Retinal pigment epithelial cell (primary cell): ENCODE results near the gene QPCTL.

Experiments
- DNase-seq: peaks from one replicate; pipeline ENCODE4 v3.0.0-alpha.2; 2010; ENCODE audit warnings: low read depth
- H3K4me3 ChIP-seq: 2 replicates; pipeline ENCODE4 v1.5.1; 2011; ENCODE audit warnings: mild to moderate bottlenecking, low read length, control low read depth, moderate library complexity
- TF ChIP-seq, protein P1 (sequence below): conservative IDR thresholded peaks from 2 replicates; pipeline ENCODE4 v1.5.1; 2011; ENCODE audit warnings: low read depth, low read length, control low read depth, inconsistent platforms

The QPCTL gene

DNA sequence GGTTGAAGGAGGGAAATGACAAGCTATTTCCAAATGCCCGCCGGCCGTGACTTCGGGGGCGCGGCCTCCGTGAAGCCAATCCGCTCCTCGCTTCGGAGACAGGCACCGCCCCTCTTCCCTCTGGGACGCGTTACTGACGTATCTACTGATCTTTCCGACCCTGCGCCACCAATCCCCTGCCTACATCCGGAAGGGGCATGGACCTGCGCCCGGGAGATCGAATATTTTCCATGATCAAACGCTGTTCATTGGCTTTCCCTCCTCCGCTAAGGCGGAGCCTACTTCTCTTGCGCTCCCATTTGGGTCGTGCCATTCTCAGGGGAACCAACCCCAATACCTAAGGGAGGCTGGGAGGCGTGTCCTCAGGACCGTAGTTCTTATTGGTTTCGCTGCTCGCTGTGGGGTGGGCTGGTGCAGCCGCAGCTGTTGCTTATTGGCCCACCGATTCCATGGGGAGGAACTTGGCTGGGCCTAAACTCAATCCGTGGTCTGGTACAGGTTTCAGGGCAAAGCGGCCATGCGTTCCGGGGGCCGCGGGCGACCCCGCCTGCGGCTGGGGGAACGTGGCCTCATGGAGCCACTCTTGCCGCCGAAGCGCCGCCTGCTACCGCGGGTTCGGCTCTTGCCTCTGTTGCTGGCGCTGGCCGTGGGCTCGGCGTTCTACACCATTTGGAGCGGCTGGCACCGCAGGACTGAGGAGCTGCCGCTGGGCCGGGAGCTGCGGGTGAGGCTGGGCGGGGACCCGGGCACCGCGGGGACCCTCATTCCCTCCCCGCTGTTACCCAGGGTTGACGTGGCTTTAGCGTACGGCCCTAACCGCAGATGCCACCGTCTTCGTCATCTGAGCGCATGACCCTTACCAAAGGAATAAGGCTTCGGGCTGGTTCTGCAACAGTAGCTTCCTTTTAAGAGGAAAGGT, at the start of gene QPCTL:
QPCTL (plus strand) TSS at position 480 of the 919 bp plus-strand sequence; CDS start at position 518, 38 bp downstream.
- TF ChIP-seq, protein P1, sequence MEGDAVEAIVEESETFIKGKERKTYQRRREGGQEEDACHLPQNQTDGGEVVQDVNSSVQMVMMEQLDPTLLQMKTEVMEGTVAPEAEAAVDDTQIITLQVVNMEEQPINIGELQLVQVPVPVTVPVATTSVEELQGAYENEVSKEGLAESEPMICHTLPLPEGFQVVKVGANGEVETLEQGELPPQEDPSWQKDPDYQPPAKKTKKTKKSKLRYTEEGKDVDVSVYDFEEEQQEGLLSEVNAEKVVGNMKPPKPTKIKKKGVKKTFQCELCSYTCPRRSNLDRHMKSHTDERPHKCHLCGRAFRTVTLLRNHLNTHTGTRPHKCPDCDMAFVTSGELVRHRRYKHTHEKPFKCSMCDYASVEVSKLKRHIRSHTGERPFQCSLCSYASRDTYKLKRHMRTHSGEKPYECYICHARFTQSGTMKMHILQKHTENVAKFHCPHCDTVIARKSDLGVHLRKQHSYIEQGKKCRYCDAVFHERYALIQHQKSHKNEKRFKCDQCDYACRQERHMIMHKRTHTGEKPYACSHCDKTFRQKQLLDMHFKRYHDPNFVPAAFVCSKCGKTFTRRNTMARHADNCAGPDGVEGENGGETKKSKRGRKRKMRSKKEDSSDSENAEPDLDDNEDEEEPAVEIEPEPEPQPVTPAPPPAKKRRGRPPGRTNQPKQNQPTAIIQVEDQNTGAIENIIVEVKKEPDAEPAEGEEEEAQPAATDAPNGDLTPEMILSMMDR: no peak
- H3K4me3 ChIP-seq: peak within 1 kb of the TSS; percentile 90

DNA sequence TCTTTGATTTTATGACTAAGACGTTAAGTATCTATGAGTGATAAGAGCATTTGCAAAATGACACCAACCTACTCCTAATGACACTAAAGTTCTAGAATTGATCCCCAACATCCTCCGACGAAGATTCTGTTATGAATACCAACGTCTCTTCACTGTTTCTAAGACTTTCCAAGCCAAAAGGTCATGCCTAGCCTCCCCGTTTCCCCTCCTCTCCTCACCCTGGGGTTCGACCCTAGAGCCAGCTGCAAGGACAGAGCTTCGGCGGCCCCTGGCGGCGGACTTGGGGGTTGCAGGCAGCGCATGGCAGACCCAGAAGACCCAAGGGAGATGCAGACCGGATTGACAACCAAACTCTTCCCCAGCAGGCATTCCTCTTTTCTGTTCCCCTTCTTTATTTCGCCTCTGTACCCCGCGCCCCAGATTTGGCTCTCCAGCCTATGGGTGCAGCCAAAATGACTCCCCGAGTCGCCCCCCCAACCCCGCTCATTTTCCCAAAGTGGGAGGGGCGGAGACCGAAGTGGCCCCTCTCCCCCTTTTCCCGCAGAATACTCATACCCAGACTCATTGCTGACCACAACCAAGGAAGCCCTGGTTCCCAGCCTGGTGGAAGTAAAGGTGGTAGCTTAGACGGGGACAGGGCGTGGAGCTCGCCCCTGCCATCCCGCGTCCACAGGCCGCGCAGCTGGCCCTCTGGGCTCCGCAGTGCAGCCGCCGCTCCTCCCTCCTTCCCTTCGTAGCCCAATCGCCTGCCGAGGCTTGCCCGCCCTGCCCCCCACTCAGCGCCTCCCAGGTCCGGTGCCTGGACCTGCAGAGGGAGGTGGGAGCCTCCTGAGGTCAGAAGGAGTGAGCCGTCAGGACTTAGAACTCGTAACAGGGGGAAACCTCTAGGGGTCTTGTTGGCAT, 49.2 kb upstream of the QPCTL start:
- no peak for DNase-seq
- peak overlapping the region; percentile 37 for H3K4me3 ChIP-seq

More for the DNA sequence above, at the start of gene QPCTL:
- peak; percentile 100 for DNase-seq

DNA sequence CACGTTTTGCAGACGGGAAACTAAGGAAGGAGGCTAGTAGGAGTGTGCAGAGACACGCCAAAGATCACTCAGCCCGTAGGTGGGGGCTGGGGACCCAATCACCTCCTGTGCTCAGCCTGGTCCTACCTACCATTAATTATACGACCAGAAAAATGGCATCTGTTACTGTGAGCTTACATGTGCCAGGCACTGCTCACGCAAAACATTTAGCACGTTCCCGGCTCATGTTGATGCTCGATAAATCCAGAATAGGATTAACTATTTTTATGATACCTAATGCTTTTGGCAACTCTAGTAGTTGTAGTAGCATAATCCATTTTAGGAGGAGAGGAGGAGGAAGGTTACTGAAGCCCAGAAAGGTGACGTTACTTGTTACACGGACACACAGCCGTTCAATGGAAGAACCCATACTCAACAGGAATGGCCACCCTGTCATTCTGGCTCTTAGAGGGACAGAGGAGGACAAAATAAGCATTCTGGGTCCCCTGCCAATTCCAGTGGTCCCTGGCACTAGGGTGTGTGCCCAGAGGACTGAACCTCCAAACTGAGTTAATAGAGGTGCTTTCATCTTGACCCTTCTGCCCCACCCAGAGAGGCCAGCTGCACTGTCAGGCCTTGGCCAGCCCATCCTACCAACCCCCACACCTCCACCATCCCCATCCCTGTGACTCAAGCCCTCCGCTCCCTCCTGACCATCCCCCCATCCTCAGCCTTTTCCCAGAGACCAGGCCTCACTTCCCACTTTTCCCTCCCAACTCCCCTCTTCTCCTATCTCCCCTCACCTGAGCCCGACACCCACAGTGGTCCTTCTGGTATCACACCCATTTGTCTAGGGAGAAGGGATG, 48.3 kb upstream of the QPCTL start:
- H3K4me3 ChIP-seq: peak overlapping the region; percentile 37
- TF ChIP-seq, protein P1: no peak
- no peak for DNase-seq

More for the DNA sequence above, 49.2 kb upstream of the QPCTL start:
- TF ChIP-seq, protein P1: peak; percentile 99

DNA sequence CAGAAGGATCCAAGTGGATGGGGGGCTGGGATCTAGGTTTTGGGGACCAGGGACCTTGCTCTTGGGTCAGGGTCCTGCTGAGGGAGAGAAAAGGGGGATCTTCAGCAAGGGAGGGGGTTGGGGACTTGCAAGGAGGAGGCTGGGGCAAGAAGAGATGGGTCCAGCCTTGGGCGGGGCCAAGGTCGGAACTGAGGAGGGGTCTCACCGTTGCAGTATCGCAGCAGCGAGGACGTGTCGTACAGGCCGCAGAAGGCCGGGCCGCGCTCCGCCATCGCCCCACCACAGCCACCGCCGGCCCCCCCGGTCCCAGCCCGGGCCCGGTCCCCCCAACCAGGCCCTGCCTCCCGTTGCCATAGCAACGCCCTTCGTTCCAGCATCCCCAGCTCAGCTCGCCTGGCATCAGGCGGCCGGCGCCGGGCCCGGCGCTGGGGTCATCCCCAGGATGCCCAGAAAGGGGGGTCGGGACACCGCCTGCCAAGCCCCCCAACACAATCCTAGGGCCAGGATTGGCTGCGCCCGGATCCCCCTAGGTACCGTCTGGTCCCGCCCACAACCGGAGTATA, 47.3 kb upstream of the QPCTL start:
- DNase-seq: no peak
- TF ChIP-seq, protein P1: no peak
- H3K4me3 ChIP-seq: peak overlapping the region; percentile 61

DNA sequence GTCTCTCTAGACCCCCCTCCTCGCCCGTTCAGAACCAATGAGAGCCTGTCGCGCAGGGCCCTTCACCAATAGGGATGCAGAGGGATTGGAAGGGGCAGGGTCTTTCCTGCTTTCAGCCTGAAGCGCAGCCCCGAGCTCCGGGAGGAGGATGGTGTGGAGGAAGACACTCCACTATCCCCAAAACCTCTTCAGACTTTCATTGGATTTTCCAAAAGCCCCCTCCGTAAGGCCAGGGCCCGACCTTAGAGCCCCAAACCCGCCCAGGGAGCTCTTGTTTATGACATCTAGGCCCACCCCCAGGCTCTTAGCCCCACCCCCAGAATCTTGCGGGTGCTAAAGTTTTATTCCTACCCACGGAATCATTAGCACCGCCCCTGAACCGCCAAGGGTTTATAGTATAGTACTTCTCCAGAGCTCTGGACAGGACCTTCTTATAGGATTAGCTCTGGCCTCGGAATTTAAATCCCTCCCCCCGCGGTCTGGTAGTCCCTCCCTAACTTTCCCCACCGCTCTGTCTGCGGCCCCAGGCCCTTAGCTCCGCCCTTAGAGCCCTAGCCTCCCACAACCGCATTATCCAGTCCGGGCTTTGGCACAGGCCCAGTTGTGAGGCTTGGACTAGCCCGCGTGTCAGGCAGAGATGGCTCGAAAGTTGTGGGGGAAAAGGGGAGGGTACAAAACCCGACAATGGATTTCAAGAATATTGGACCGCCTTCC, 46.7 kb upstream of the QPCTL start:
- TF ChIP-seq, protein P1: no peak
- DNase-seq: peak; percentile 100
- peak overlapping the region; percentile 61 for H3K4me3 ChIP-seq
